Measurements from ENCODE around the gene ZBED6.

DNA sequence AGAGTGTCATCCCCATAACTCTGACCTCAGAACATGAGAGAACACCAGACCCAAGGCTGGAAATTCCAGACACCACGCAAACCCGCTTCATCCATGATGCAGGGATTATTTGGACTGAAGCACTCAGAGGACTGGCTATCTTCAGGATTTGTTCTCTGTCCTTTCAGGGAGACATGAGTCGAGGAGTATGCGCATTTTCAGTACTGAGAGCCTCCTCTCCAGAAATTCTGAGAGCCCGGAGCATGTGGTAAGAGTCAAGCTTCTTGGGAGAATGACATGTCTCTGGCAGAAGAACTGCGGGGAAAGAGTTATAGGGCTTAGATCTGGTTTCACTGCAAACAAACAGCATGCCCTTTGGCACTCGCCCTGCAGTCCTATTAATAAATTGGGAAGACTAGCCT lies 23.5 kb upstream of the ZBED6 start:
- TF ChIP-seq, protein P1, sequence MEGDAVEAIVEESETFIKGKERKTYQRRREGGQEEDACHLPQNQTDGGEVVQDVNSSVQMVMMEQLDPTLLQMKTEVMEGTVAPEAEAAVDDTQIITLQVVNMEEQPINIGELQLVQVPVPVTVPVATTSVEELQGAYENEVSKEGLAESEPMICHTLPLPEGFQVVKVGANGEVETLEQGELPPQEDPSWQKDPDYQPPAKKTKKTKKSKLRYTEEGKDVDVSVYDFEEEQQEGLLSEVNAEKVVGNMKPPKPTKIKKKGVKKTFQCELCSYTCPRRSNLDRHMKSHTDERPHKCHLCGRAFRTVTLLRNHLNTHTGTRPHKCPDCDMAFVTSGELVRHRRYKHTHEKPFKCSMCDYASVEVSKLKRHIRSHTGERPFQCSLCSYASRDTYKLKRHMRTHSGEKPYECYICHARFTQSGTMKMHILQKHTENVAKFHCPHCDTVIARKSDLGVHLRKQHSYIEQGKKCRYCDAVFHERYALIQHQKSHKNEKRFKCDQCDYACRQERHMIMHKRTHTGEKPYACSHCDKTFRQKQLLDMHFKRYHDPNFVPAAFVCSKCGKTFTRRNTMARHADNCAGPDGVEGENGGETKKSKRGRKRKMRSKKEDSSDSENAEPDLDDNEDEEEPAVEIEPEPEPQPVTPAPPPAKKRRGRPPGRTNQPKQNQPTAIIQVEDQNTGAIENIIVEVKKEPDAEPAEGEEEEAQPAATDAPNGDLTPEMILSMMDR (IDR thresholded peaks at IDR 0.05) = no peak
- no peak for TF ChIP-seq POLR2A (IDR thresholded peaks at IDR 0.05)

Measured in heart left ventricle (tissue), 13 donors.